Effector CD4-positive, alpha-beta T cell (primary cell): ENCODE measurements around the gene OTUD3.
"Not testable (repeated sequence)": the region's sequence is repeated elsewhere in the genome, so short reads cannot be mapped to it uniquely, and the experiment has no call there.

Experiments used
- DNase-seq: peaks from one replicate; pipeline ENCODE4 v3.0.0-alpha.2; 2020
- total RNA-seq: gene quantifications from one replicate; lab custom pipeline; 2026; lab: John Stamatoyannopoulos, UW

OTUD3 gene, protein sequence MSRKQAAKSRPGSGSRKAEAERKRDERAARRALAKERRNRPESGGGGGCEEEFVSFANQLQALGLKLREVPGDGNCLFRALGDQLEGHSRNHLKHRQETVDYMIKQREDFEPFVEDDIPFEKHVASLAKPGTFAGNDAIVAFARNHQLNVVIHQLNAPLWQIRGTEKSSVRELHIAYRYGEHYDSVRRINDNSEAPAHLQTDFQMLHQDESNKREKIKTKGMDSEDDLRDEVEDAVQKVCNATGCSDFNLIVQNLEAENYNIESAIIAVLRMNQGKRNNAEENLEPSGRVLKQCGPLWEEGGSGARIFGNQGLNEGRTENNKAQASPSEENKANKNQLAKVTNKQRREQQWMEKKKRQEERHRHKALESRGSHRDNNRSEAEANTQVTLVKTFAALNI
- total RNA-seq = 41.7 reads per million, percentile 64 among the genes with 10 or more reads in this experiment

DNA sequence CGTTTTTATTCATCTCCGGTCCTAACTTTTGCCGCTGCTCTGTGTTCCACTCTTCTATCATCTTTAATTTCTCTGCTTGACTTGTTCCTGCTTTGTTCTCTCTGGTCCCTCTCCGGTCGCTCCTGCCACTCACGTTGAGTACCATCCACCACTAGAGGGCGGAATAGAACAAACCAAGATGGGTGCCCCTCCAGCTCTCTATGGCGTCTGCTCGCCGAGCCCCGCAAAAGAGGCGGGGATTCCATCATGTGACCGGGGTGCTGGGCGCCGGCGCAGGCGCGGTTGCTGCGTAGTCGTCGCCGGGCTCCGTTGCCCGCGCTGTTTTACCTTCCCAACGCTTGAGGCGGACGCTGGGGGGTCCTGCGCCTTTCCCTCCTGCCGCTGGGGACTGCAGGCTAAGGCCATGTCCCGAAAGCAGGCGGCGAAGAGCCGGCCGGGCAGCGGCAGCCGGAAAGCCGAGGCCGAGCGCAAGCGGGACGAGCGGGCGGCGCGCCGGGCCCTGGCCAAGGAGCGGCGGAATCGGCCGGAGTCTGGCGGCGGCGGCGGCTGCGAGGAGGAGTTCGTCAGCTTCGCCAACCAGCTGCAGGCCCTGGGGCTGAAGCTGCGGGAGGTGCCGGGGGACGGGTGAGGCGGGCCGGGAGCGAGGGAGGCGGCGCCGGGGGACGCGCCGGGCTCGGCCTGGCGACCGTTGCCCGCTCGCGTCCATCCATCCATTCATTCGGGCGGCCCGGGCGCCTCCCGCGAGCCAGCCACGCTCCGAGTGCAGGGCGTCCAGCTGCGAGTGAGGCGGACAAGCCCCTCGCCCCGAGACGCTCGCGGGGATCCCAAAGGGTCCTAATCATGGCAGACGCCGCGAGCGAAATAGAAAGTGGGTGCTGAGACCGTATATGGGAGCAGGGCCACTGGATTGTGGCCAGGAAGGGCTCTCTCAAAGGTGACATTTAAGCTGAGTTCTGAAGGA, at the start of gene OTUD3:
OTUD3 (plus strand) TSS at position 285 of the 961 bp plus-strand sequence; CDS start at position 404, 119 bp downstream.
- peak; percentile 94 for DNase-seq

DNA sequence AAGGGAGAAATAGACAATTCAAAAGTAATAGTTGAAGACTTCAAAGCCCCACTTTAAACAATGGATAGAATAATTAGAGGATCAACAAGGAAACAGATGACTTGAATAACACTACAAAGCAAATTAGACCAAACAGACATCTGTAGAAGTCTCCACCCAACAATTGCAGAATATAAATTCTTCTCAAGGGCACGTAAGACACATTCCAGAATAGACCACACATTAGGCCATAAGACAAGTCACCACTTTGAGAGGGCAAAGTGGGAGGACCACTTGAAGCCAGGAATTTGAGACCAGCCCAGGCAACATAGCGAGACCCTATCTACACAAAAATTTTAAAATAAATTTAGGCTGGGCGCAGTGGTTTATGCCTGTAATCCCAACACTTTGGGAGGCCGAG, 46.6 kb upstream of the OTUD3 start:
- no peak for DNase-seq

DNA sequence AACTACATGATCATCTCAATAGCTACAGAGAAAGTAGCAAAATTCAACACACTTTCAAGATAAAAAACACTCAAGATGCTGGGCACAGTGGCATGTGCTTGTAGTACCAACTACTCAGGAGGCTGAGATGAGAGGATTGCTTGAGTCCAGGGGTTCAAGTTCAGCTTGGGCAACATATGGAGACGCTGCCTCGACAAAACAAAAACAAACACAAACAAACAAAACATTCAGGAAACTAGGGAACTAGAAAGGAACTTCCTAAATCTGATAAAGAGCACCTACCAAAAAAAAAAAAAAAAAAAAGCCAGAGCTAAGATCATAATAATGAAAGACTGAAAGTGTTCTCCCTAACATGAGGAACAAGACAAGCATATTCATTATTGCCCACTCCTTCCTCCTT, 44.3 kb upstream of the OTUD3 start:
- DNase-seq = no peak

DNA sequence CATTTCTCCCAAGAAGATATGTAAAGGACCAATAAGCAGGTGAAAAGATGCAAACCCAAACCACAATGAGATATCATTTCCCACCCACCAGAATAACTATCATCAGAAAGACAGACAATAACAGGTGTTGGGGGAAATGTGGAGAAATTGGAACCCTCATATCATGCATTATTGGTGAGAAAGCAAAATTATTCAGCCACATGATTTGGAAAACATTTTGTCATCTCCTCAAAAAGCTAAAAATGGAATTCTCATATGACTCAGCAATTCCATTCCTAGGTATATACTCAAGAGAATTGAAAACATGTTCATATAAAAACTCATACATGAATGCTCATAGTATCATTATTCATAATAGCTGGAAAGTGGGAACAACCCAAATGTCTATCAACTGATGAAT, 42.0 kb upstream of the OTUD3 start:
- DNase-seq = no peak

DNA sequence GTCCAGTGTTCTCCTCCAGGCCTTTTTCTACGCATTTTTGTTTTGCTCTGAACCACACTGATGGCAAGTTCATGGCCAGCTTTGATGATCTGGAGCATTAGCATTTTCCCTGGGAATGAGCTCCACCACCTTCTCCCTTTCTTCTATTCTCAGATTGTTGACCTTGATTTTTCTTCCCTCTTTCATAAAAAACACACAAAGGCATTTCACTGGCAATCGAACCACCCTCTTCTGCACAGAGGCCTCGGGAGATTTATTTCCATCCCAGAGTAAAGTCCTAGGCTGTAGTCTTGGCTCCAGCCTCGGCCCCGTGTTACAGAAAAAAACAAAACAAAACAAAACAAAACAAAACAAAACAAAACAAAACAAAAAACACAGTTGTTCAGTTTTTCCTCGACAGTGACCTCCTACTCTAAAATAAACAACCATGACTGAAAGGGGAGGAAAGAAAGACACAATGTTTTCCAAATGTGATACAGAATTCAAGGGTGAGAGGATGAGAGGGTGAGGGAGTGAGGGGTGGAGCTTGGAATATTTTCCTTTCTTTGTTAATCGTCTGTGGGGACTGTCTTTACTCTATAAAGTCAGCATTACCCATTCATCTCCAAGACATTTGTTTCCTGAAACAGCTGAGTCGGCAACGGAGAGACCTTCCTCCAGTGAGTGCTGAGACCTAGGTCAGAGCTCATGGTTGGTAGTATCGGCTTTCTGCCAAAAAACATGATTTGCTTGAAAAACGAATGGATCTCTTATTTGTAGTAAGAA, 37.3 kb upstream of the OTUD3 start:
- no peak for DNase-seq

DNA sequence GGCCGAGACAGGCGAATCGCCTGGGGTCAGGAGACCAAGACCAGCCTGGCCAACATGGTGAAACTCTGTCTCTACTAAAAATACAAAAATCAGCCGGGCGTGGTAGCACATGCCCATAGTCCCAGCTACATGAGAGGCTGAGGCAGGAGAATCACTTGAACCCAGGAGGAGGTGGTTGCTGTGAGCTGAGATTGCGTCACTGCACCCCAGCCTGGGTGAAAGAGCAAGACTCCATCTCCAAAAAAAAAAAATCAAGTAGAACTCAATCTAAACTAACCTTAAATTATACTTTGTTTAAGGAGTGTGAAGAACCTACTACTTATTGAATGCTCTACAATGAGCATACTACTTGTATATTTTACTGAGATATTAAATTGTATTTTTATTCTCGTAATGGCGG, 36.6 kb upstream of the OTUD3 start:
- no peak for DNase-seq

DNA sequence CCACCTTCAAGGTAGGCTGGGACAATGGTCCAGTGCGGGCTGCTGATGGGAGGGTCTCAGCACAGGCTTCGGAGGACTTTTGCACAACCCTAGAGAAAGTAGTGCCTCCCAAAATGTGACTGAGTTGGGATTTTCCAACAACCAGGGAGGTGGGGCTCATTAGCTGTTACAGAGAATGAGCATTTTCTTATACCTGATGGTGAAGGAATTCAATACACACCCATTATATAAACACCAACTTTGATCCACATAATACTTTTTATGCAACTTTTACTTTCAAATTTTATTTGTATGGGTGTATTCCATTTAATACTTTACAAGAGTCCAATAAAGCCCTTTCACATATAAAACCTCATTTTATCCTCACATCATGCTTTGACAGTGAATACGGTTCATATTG, 35.9 kb upstream of the OTUD3 start:
- no peak for DNase-seq

DNA sequence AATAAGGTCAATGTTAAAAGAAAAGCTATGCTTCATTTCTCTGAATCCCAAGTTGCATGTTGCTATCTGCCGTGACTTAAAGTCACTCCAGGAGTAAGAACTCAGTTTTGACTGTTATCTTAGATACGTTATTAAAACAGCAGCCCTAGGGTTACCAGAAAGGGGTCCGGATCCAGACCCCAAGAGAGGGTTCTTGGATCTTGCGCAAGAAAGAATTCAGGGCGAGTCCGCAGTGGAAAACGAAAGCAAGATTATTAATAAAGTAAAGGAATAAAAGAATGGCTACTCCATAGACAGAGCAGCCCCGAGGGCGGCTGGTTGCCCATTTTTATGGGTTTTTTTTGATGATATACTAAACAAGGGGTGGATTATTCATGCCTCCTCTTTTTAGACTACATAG, 34.9 kb upstream of the OTUD3 start:
- DNase-seq = not testable (repeated sequence)

DNA sequence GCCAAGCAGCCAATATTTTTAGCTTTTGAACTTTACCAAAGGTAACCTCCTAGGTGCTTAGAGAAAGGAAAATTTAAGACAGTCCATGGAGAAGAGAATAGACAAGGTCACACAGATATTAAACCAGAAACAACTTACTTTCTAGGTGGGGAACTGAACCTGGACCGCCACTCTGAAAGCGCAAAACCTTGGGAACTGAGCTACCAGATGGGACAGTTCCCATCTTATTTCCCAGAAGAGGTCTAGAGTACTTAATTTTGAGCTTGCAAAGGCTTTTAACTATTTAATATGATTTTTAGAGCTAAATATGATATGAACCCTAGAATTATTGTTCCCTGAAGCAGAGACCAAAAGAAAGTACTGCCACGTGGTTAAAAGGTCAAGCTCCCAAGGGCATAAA, 32.9 kb upstream of the OTUD3 start:
- not testable (repeated sequence) for DNase-seq

DNA sequence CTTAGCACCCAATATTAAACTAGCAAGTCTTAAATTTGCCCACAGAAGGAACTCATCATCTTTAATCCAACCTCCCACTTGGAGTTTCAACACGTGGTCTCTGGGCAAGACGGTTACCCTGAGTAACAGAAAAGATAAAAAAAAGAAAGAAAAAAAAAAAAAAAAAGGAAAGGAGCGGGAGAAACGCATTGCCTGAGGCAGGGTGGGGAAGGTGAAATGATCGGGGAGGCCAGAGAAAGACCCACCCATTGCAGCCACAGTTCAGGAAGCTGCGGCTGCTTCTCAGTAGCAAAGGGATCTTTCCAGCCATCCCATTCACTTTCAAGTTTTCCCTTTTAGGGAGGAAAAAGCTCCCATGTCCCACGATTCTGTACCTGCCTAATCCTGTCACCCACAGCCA, 32.0 kb upstream of the OTUD3 start:
- no peak for DNase-seq

DNA sequence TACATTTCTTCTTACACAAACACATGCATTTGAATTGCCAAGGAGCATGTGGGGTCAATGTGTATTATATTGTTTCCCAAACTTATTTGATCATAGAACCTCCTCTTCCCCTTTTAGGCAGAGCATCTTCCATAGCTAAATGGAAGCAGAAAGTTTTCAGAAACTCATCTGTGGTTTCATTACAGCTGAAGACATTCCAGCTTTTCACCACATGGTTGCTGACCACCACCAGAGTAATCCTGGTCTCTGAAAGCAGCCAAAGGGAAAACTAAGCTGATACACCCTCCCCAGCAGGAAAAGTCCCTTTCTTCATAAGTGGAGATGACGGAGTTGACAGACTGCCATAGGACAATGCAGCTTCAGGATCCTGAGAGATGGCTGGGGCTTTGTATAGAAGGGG, 30.2 kb upstream of the OTUD3 start:
- DNase-seq = no peak

DNA sequence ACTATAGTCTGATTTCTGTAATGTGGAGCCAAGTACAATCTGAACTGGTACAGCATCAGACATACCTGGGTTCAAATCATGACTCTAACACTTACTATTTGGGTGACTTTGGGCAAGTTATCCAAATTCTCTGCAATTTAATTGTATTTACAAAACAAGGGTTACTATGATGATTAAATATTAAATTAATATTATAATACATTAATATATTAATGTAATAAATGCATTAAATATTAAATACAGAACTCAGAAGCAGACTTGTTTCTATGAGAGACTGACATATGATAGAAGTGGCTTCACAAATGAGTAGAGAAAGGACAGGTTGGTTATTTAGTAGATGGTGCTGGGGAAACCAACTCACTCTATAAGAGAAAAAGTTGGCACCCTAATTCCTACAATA, 27.3 kb upstream of the OTUD3 start:
- no peak for DNase-seq

DNA sequence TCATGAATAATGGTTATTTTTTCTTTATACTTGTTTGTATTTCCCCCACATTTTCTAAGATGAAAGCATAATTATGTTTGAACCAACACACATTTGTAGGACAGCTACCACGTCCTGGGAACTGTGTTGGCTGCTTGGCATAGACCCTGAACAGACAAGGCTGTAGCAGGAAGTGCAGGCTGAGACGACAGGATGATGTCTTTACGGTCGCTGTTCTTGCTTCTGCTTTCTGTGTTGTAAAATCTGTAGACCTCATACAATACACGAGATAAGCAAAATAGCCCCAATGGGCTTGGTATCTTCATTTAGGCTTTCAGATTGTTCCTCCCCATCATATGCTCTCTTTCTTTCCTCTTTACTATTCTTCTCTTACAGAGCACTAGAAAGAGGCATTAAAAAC, 23.3 kb upstream of the OTUD3 start:
- DNase-seq = no peak

DNA sequence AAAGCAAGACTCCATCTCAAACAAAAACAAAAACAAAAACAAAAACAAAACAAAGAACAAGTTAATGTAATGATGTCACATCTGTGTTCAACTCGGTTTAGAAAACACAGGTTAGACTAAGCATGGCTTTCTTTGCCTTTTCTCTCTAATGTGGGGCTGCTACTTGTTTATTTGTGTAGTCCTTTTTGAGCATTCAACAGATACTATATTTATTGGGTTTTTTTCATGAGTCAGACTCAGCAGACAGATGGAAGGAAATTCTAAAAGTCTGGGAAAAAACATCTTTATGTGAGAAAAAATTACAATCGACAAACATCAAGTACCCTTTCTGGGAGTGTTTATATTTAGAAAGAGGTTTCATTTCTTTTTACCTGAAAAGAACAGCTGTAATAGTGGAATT, 22.3 kb upstream of the OTUD3 start:
- DNase-seq = no peak

DNA sequence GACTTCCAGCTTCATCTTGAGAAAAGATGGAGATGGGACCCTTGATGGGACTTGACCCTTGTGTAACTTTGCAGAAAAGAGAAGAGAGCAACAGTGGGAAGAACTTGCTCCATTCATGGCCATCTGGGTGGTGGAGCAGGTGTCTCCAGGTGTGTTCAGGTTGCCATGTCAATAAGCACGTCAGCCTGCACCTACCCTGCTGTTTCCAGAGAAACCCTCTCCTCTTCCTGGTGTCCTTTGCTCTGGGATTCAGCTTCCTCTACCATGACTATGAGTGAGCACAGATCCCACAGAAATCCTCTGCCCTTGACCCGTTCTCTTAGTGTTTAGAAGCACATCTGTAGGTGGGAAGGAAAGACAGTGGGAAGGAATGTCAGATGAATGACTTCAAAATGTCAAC, 21.8 kb upstream of the OTUD3 start:
- DNase-seq = no peak

DNA sequence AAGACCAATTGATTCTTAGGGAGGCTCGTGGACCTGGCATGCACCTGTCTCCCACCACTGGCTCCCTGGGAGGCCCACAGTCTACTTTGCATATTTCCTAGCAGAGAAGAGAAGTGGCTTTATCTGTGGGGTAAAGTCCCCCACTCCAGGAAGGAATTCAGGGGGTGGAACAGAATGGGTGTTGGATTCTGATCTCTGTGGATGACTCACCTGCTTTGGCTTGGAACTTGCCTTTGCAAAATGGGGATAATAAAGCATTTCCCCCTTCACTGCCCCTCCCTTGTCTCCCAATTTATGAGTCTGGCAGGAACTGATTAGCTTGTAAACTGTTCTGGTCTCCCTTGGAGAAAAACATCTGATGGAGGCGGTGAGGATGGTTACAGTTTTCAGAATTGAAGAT, 21.2 kb upstream of the OTUD3 start:
- DNase-seq = no peak

DNA sequence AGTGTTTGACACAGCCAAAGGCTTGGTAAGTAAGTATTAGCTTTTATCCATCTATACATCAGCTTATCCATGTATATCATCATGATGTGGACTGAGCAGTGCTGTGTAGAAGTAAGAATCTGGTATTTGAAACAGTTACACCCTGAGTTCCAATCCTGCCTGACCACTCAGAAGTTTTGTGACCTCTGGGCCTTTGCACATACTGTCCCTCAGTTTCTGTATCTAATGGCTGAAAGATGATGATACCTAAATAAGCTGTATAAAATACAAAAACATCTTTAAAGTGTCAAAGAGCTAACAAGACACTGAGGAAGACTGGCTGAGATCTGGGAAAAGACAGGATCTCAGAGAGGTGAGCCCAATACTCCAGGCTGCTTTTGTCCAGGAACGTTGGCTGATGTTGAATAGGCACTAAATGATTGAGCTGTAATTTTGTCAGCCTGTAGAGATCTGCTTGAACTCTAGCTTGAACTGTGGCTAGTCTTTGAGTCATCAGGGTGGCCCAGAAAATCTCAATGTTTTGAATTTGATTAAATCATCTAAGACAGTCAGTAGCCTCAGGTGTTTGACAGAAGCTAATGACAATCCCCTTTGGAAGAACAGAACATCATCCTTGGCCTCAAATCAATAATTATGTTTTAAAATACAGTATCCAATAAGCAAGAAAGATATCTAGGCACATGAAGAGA, 20.2 kb upstream of the OTUD3 start:
- DNase-seq = no peak

DNA sequence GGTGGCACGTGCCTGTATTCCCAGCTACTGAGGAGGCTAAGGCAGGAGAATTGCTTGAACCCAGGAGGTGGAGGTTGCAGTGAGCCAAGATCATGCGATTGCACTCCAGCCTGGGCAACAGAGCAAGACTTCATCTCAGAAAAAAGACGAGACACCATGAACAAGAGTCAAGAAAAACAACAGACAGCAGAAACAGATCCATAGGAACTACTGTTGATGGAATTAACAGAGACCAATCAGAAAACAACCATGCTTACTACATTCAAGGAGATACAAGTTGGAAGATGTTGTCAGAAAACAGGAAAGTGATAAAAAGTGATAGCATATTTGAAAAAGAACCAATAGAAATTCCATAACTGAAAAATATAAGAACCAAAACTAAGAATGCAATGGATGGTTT, 19.3 kb upstream of the OTUD3 start:
- no peak for DNase-seq

DNA sequence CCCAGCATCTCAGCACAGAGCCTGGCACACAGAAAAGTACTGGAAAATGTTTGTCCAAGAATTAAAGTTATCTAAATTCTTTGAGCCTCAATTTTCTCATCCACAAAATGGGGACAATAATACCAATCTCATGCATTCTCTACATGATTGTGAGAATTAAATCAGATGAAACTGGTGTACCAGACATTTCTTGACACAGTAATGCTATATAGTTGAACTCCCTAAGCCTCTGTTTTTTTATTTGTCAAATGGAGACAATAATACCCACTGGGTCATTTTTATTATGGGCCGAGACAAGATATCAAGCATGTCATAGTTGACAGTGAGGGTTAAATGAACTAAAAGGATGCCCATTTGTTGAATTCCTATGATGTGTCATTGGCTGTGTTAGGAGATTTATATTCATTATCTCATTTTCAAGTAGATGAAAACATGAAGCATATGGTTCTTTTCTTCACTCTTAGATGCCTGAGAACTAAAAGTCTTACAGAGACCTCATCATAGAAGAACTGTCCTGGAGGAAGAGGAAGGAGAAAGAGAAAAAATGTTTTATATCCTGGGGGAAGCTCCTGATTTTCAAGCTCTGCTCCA, 17.5 kb upstream of the OTUD3 start:
- DNase-seq = no peak

DNA sequence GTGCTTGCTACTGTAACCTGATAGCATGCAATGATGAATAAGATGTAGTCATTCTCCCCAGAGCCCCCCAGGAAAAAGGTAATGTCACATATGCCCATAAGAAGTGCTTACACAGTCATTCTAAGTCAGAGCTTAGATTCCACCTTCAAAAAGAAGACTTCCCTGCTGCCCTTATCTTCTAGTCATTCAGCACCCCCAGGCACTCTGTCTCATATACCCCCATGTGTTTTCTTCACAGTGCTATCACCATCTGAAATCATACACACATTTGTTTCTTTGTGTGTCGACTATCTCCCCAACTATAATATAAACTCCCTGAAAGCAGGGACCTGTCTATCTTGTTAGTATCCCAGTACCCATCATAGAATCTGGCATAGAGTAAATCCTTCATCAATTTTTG, 16.2 kb upstream of the OTUD3 start:
- DNase-seq = no peak

DNA sequence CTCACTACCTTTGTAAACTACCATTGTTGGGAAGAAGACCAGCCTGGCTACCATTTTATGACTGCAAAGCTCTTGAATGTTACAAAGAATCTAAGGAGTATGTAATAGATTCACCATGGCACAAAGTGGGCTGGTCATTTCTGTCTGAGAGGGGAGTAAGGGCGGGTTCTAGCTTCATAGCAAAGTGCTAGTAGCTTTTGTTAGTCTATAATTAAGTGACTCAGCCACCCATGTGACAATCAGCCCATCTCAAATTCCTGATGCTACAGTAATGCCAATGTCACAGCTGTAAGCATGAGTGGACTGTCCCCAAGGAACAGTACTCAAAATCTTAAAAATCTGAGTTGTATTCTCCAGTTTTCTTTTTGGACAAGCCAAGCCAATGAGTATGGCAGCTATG, 15.4 kb upstream of the OTUD3 start:
- DNase-seq = no peak

DNA sequence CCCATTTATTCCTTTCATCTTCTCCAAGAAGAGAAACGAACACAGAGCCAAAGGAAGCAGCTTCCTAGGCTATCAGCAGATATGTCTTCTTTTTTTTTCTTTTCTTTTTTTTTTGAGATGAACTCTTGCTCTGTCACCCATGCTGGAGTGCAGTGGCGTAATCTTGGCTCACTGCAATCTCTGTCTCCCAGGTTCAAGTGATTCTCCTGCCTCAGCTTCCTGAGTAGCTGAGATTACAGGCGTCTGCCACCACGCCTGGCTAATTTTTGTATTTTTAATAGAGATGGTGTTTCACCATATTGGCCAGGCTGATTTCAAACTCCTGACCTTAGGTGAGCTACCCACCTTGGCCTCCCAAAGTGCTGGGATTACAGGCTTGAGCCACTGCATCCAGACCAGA, 13.6 kb upstream of the OTUD3 start:
- DNase-seq = not testable (repeated sequence)
